ENCODE data around the gene POPDC2. TPM values are rescaled to one million over a fixed set of nuclear protein-coding genes. Genes with fewer than 3 reads are reported as not detected.

The POPDC2 gene
- total and polyA plus RNA-seq, 11 donors: 511 to 1,022 (median 768) TPM

- ATAC-seq (peak; percentile 0 to 17 (median 9)), DNase-seq (peak in 1 of 5 donors; percentile 47)
- H3K27ac ChIP-seq: peak overlapping the region; percentile 3 to 97 (median 85)
- peaks cover 0 to 15% (median 0%) of the 10 kb centered on the region in 9 donors for H3K36me3 ChIP-seq
- no peaks in the 10 kb centered on the region for H3K27me3 ChIP-seq
- peaks cover 3 to 68% (median 50%) of the 10 kb centered on the region in 12 donors for H3K4me1 ChIP-seq
- TF ChIP-seq POLR2A (IDR thresholded peaks at IDR 0.05) (peak in 1 of 2 donors; percentile 32), CTCF (IDR thresholded peaks at IDR 0.05) (peak in 2 of 12 donors; percentile 18 to 21)
- WGBS, 4 donors: 46 to 60% (median 50%) methylated on average over 10 of the region's 10 CpGs
- intact Hi-C loops (cut with DNase I): loop anchor here in 5 of 10 donors (2.0 to 5.0 kb wide), 7 partner anchors 33 to 113 kb away; partner anchors contain the start of genes ADPRH (in 2 of the 5), COX17 (in 2 of the 5) and PLA1A (in 2 of the 5)
- no peak overlapping the region for H3K4me3 ChIP-seq
- H3K9me3 ChIP-seq: no peaks in the 10 kb centered on the region
Observed at GRCh38 chr3:119635719-119636118, 24.7 kb downstream of the POPDC2 start.

- no peak for TF ChIP-seq POLR2A (IDR thresholded peaks at IDR 0.05)
- H3K9me3 ChIP-seq: no peaks in the 10 kb centered on the region
- no peaks in the 10 kb centered on the region for H3K27me3 ChIP-seq
- H3K4me1 ChIP-seq: peaks cover 3 to 73% (median 54%) of the 10 kb centered on the region in 12 donors
- H3K4me3 ChIP-seq: no peak overlapping the region
- intact Hi-C loops (cut with DNase I): no loop called here
- 81 to 94% (median 87%) methylated on average over 4 of the region's 4 CpGs for WGBS, 4 donors
- H3K27ac ChIP-seq: peak overlapping the region in 2 of 12 donors; percentile 1 to 24
- ATAC-seq: no peak
- no peaks in the 10 kb centered on the region for H3K36me3 ChIP-seq
- DNase-seq: no peak
Observed at GRCh38 chr3:119632829-119633228, 27.6 kb downstream of the POPDC2 start.

GRCh38 chr3:119632216-119632615 lies 28.2 kb downstream of the POPDC2 start:
- Histone ChIP-seq H3K27me3 (no peaks in the 10 kb centered on the region), H3K36me3 (no peaks in the 10 kb centered on the region), H3K9me3 (no peaks in the 10 kb centered on the region), H3K4me1 (peaks cover 2 to 73% (median 52%) of the 10 kb centered on the region in 12 donors), H3K27ac (peak overlapping the region in 3 of 12 donors; percentile 1 to 81 (median 24)), H3K4me3 (no peak overlapping the region)
- ATAC-seq: no peak
- no peak for TF ChIP-seq CTCF (IDR thresholded peaks at IDR 0.05)
- TF ChIP-seq POLR2A (IDR thresholded peaks at IDR 0.05): no peak
- DNase-seq: no peak
- intact Hi-C loops (cut with DNase I): no loop called here
- 71 to 80% (median 76%) methylated on average over 4 of the region's 4 CpGs for WGBS, 4 donors

GRCh38 chr3:119631516-119631915 lies 28.9 kb downstream of the POPDC2 start:
- no peak overlapping the region for H3K4me3 ChIP-seq
- peak overlapping the region in 7 of 12 donors; percentile 57 to 84 (median 76) for H3K27ac ChIP-seq
- ATAC-seq: no peak
- no peak for DNase-seq
- WGBS, 4 donors: 79 to 86% (median 83%) methylated on average over 3 of the region's 3 CpGs
- H3K4me1 ChIP-seq: peaks cover 0 to 73% (median 48%) of the 10 kb centered on the region in 12 donors
- H3K27me3 ChIP-seq: no peaks in the 10 kb centered on the region
- no peaks in the 10 kb centered on the region for H3K9me3 ChIP-seq
- no peaks in the 10 kb centered on the region for H3K36me3 ChIP-seq
- intact Hi-C loops (cut with DNase I): no loop called here
- no peak for TF ChIP-seq POLR2A (IDR thresholded peaks at IDR 0.05)
- TF ChIP-seq CTCF (IDR thresholded peaks at IDR 0.05): no peak
